ENCODE measurements around the gene NDUFS3.

DNA sequence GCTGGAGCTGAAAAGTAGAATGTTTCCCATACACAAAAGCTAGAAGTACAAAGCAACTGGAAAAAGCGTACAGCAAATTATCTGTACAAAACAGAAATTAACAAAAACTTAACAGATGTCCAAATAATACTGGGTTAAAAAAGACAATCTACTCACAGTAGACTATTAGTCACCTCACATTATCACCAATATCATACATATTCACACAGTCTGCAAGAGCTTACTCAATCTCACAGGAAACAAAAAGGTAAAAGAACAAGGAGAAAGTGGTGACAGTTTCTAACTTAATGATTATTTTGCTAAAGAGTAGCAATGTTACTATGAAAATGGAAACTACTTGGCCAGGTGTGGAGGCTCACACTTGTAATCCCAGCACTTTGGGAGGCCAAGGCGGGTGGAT, 37.8 kb upstream of the NDUFS3 start:
- TF ChIP-seq, protein P1, sequence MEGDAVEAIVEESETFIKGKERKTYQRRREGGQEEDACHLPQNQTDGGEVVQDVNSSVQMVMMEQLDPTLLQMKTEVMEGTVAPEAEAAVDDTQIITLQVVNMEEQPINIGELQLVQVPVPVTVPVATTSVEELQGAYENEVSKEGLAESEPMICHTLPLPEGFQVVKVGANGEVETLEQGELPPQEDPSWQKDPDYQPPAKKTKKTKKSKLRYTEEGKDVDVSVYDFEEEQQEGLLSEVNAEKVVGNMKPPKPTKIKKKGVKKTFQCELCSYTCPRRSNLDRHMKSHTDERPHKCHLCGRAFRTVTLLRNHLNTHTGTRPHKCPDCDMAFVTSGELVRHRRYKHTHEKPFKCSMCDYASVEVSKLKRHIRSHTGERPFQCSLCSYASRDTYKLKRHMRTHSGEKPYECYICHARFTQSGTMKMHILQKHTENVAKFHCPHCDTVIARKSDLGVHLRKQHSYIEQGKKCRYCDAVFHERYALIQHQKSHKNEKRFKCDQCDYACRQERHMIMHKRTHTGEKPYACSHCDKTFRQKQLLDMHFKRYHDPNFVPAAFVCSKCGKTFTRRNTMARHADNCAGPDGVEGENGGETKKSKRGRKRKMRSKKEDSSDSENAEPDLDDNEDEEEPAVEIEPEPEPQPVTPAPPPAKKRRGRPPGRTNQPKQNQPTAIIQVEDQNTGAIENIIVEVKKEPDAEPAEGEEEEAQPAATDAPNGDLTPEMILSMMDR (IDR thresholded peaks at IDR 0.05; ENCODE audit: low read depth, low read length) = no peak
- no peak for TF ChIP-seq EZH2phosphoT487 (IDR thresholded peaks at IDR 0.05; ENCODE audit: low read depth)
